NCI-H2171 treated with DMSO at 0.1 percent for 48 hours (cell line): ENCODE data around the gene OR11L1.

Experiments used
- DNase-seq: peaks from one replicate; lab custom pipeline; 2025; lab: John Stamatoyannopoulos, UW

OR11L1 gene

GRCh38 chr1:247812637-247813036 is 29.1 kb downstream of the OR11L1 start:
- no peak for DNase-seq

GRCh38 chr1:247797518-247797917 is 44.2 kb downstream of the OR11L1 start:
- no peak for DNase-seq
